Right atrium auricular region (tissue), 2 donors: Measurements from ENCODE around the gene C2orf76. TPM values are rescaled to one million over a fixed set of nuclear protein-coding genes. Genes with fewer than 3 reads are reported as not detected.

Experiments used
- DNase-seq: peaks from one replicate; pipeline ENCODE4 v3.0.0-alpha.2; 2019; ENCODE audit warnings: low spot score
- H3K27ac ChIP-seq, 2 donors: fragments of 200-600 bp; sonication (generic); 1 replicate in 1 of 2; 2 replicates in 1 of 2; pipeline ENCODE4 v1.5.1; 2016 to 2019
- H3K27me3 ChIP-seq, 2 donors: fragments of 200-600 bp; sonication (generic); one replicate each; pipeline versions ENCODE4 v1.5.1 to v1.6.0; 2017 to 2019
- H3K36me3 ChIP-seq: fragments of 200-600 bp; sonication (generic); one replicate; pipeline ENCODE4 v1.5.1; 2016
- H3K4me1 ChIP-seq, 2 donors: fragments of 200-600 bp; sonication (generic); one replicate each; pipeline versions ENCODE4 v1.5.1 to v1.6.0; 2017 to 2019
- H3K4me3 ChIP-seq, 2 donors: fragments of 200-600 bp; sonication (generic); 1 replicate in 1 of 2; 2 replicates in 1 of 2; pipeline ENCODE4 v1.5.1; 2017 to 2019; ENCODE audit warnings: mild to moderate bottlenecking in 1 of 2, moderate library complexity in 1 of 2
- H3K9me3 ChIP-seq, 2 donors: fragments of 200-600 bp; sonication (generic); one replicate each; pipeline ENCODE4 v1.5.1; 2019
- total RNA-seq, 2 donors: library from RNA; depleted of rRNA; stranded (reverse); fragments of >200 nt; gene quantifications; one replicate each; pipeline ENCODE4 v1.1.0, GENCODE V29; 2016
- TF ChIP-seq, protein P1 (sequence below), 2 donors: fragments of 200-600 bp; sonication (generic); IDR thresholded peaks; one replicate each; pipeline ENCODE4 v1.5.1; 2019; ENCODE audit warnings: antibody characterized with exemption in 2 of 2

The C2orf76 gene
- total RNA-seq, 2 donors from 2014 or later, result 8.1 to 11.1 TPM

DNA sequence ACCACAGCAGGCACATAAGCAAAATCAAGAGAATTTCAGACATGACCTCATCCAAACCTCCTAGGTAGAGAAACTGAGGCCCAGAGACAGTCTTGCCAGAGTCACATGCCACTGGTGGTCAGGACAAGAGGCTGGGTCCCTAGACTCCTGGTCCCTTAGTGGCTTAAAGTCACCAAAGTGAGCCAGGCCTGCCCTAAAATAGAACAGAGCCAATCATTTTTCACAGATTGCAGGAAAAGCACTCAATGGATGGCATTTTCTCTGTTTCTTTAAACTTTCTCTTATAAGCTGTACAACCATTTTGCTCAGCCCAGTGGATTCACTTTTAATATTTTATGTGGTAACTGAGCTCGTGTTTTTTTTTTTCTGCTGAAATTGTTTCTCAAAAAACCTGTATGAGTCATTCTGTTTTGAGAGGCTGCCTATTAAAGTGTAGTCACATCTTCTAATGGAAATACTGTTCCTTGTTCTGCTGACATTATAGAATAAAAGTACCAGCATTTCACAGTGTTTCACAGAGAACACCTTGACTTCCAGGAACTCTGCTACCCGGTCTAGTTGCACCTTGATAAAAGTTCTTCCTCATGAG is 113.4 kb downstream of the C2orf76 start:
- Histone ChIP-seq H3K4me1 (no peaks in the 10 kb centered on the region), H3K9me3 (no peaks in the 10 kb centered on the region), H3K27me3 (no peaks in the 10 kb centered on the region), H3K36me3 (no peaks in the 10 kb centered on the region), H3K4me3 (no peak overlapping the region), H3K27ac (no peak overlapping the region)
- DNase-seq, result no peak
- TF ChIP-seq, protein P1, sequence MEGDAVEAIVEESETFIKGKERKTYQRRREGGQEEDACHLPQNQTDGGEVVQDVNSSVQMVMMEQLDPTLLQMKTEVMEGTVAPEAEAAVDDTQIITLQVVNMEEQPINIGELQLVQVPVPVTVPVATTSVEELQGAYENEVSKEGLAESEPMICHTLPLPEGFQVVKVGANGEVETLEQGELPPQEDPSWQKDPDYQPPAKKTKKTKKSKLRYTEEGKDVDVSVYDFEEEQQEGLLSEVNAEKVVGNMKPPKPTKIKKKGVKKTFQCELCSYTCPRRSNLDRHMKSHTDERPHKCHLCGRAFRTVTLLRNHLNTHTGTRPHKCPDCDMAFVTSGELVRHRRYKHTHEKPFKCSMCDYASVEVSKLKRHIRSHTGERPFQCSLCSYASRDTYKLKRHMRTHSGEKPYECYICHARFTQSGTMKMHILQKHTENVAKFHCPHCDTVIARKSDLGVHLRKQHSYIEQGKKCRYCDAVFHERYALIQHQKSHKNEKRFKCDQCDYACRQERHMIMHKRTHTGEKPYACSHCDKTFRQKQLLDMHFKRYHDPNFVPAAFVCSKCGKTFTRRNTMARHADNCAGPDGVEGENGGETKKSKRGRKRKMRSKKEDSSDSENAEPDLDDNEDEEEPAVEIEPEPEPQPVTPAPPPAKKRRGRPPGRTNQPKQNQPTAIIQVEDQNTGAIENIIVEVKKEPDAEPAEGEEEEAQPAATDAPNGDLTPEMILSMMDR (IDR thresholded peaks at IDR 0.05), result no peak

Other genes with a start within 250 kb of the C2orf76 start
- not detected for gene C1QL2, start 208.1 kb downstream of the C2orf76 start, total RNA-seq
- 1 to 10 TPM; 4.4 to 8.2 TPM for gene STEAP3, start 143.0 kb downstream of the C2orf76 start, total RNA-seq
- 100 to 1,000 TPM; 174 to 312 TPM for gene DBI, start 143 bp upstream of the C2orf76 start, total RNA-seq
- 1 to 10 TPM; 3.3 to 5.4 TPM for gene TMEM37, start 65.0 kb upstream of the C2orf76 start, total RNA-seq
- gene SCTR, start 157.6 kb upstream of the C2orf76 start, total RNA-seq, result not detected
- 1 to 10 TPM in 1 of 2 donors, under 1 TPM in 1; 0.44 to 1.1 TPM for gene CFAP221, start 177.6 kb upstream of the C2orf76 start, total RNA-seq